ACC112 (cell line): ENCODE measurements around the gene POGK.
"Not testable (repeated sequence)": the region's sequence is repeated elsewhere in the genome, so short reads cannot be mapped to it uniquely, and the experiment has no call there.

Experiments used
- H2AFZ ChIP-seq: fragments of 200-600 bp; sonication (generic); one replicate; pipeline ENCODE4 v1.6.0; 2017; ENCODE audit warnings: antibody characterized with exemption, low read length; ENCODE audit not compliant: unreplicated experiment
- H3K27ac ChIP-seq: fragments of 200-600 bp; sonication (generic); 2 replicates; pipeline ENCODE4 v1.5.1; 2014; ENCODE audit warnings: low read depth, mild to moderate bottlenecking, antibody characterized with exemption, low read length, moderate library complexity
- H3K27me3 ChIP-seq: fragments of 200-600 bp; sonication (generic); 2 replicates; pipeline ENCODE4 v1.6.1; 2014; ENCODE audit warnings: mild to moderate bottlenecking, antibody characterized with exemption, low read length, moderate library complexity, mixed read lengths; ENCODE audit not compliant: insufficient read depth
- H3K36me3 ChIP-seq: fragments of 200-600 bp; sonication (generic); 2 replicates; pipeline ENCODE4 v1.6.1; 2016; ENCODE audit warnings: mild to moderate bottlenecking, antibody characterized with exemption, low read length, moderate library complexity, mixed read lengths; ENCODE audit not compliant: insufficient read depth
- H3K4me1 ChIP-seq: fragments of 200-600 bp; sonication (generic); one replicate; pipeline ENCODE4 v1.6.1; 2016; ENCODE audit warnings: low read length, mixed read lengths; ENCODE audit not compliant: insufficient read depth, unreplicated experiment, control insufficient read depth
- H3K4me3 ChIP-seq: fragments of 200-600 bp; sonication (generic); 2 replicates; pipeline ENCODE4 v1.5.1; 2014; ENCODE audit warnings: mild to moderate bottlenecking, low read depth, low read length
- H3K79me2 ChIP-seq: fragments of 200-600 bp; sonication (generic); one replicate; pipeline ENCODE4 v1.6.0; 2016; ENCODE audit warnings: low read length; ENCODE audit not compliant: control insufficient read depth, unreplicated experiment, insufficient read depth

POGK gene

DNA sequence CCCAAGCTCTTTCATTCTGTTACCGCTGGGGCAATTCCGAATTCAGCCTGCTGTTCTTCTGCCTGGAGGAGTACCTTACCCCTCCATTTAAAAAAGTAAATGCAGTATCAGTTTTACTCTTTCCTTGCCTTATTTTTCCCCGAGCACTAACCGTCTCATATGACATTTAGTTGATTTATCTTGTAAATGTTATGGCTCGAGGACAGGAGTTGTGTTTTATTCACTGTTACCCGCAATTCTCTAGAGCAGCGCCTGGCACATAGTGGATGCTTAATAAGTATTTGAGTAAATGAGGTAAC is 37.2 kb downstream of the POGK start:
- Histone ChIP-seq H3K4me3 (peak overlapping the region; percentile 91), H3K79me2 (peaks cover 30% of the 10 kb centered on the region), H3K36me3 (no peaks in the 10 kb centered on the region), H3K4me1 (peaks cover 10% of the 10 kb centered on the region), H3K27me3 (peaks cover 2% of the 10 kb centered on the region), H3K27ac (no peak overlapping the region), H2AFZ (peak overlapping the region; percentile 79)

DNA sequence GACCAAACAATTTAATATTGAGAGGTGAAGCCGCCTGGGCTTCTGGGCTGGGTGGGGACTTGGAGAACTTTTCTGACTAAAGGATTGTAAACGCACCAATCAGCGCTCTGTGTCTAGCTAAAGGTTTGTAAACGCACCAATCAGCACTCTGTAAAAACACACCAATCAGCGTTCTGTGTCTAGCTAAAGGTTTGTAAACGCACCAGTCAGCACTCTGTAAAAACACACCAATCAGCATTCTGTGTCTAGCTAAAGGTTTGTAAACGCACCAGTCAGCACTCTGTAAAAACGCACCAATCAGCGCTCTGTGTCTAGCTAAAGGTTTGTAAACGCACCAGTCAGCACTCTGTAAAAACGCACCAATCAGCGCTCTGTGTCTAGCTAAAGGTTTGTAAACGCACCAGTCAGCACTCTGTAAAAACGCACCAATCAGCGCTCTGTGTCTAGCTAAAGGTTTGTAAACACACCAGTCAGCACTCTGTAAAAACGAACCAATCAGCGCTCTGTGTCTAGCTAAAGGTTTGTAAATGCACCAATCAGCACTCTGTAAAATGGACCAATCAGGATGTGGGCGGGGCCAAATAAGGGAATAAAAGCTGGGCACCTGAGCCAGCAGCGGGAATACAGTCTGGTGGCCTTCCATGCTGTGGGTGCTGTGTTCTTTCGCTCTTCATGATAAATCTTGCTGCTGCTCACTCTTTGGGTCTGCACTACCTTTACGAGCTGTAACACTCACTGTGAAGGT is 39.1 kb downstream of the POGK start:
- H3K79me2 ChIP-seq = peaks cover 14% of the 10 kb centered on the region
- H3K4me3 ChIP-seq, H3K27ac ChIP-seq, H3K36me3 ChIP-seq, H2AFZ ChIP-seq: not testable (repeated sequence)
- peaks cover 10% of the 10 kb centered on the region for H3K4me1 ChIP-seq
- peaks cover 20% of the 10 kb centered on the region for H3K27me3 ChIP-seq

GRCh38 chr1:166882893-166883292 is 43.6 kb downstream of the POGK start:
- Histone ChIP-seq H3K4me1 (no peaks in the 10 kb centered on the region), H3K79me2 (no peaks in the 10 kb centered on the region), H3K4me3 (no peak overlapping the region), H3K27ac (no peak overlapping the region), H2AFZ (no peak overlapping the region), H3K36me3 (no peaks in the 10 kb centered on the region), H3K27me3 (peaks cover 60% of the 10 kb centered on the region)

DNA sequence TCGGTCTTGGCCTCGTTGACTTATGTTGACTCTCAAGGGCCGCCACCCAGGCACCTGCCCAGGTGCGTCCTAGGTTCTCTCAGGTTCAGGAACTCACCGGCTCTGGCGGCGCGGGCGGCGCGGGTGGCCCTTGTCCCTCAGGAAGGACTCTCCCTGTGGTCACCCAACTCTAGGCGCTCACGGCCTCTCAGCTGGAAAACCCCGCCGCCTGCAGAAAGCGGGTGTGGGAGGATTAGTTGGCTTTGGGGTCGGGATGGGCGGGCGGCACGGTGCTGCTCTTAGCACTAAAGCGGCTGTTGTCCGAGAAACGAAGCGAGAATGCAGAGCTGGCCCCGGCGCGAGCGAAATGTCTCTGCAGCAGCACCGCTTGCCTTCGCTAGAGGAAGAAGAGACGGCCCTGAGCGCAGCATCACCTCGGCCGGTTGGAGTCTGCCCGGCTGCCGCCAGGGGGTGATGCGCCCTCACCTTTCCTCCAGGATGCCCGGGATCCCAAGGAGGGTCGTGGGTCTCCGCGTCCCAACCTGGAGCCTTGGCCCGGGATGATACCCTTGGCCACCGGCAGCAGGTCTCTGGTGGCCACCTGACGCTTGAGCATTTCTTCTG is 44.9 kb downstream of the POGK start:
- Histone ChIP-seq H3K4me3 (no peak overlapping the region), H3K79me2 (no peaks in the 10 kb centered on the region), H3K36me3 (no peaks in the 10 kb centered on the region), H2AFZ (no peak overlapping the region), H3K27me3 (peaks cover 67% of the 10 kb centered on the region), H3K4me1 (no peaks in the 10 kb centered on the region), H3K27ac (no peak overlapping the region)

- Histone ChIP-seq H3K36me3 (no peaks in the 10 kb centered on the region), H3K4me1 (no peaks in the 10 kb centered on the region), H3K27ac (no peak overlapping the region), H3K27me3 (peaks cover 73% of the 10 kb centered on the region), H2AFZ (no peak overlapping the region), H3K79me2 (no peaks in the 10 kb centered on the region), H3K4me3 (no peak overlapping the region)
Measured at GRCh38 chr1:166884971-166885370, 45.7 kb downstream of the POGK start.

GRCh38 chr1:166888373-166889111 is 49.3 kb downstream of the POGK start:
- H3K27me3 ChIP-seq = peaks cover 78% of the 10 kb centered on the region
- no peak overlapping the region for H3K27ac ChIP-seq
- no peaks in the 10 kb centered on the region for H3K36me3 ChIP-seq
- no peaks in the 10 kb centered on the region for H3K79me2 ChIP-seq
- no peak overlapping the region for H2AFZ ChIP-seq
- no peak overlapping the region for H3K4me3 ChIP-seq
- H3K4me1 ChIP-seq = no peaks in the 10 kb centered on the region

DNA sequence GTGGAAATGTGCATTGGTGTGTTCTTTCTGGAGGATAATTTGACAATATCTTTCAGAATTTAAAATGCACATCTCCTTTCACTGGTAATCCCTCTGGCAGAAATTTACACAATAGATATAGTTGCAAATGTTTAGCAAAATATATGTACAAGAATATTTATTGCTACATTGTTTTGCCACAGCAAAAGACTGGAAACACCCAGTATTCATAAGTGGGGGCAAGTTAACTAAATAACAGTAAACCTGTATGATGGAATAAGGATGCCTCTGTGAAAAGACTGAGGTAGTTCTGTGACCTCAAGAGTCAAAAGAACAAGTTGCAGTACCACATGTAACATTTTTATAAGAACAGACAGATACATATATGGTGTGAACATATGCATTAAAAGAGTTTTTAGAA is 50.5 kb downstream of the POGK start:
- Histone ChIP-seq H3K36me3 (no peaks in the 10 kb centered on the region), H3K4me3 (no peak overlapping the region), H3K27me3 (peaks cover 76% of the 10 kb centered on the region), H3K4me1 (no peaks in the 10 kb centered on the region), H3K79me2 (no peaks in the 10 kb centered on the region), H3K27ac (no peak overlapping the region), H2AFZ (no peak overlapping the region)

GRCh38 chr1:166895766-166896165 is 56.5 kb downstream of the POGK start:
- H3K4me1 ChIP-seq = no peaks in the 10 kb centered on the region
- no peak overlapping the region for H3K27ac ChIP-seq
- H3K36me3 ChIP-seq = no peaks in the 10 kb centered on the region
- no peaks in the 10 kb centered on the region for H3K79me2 ChIP-seq
- peaks cover 51% of the 10 kb centered on the region for H3K27me3 ChIP-seq
- no peak overlapping the region for H3K4me3 ChIP-seq
- H2AFZ ChIP-seq = no peak overlapping the region

DNA sequence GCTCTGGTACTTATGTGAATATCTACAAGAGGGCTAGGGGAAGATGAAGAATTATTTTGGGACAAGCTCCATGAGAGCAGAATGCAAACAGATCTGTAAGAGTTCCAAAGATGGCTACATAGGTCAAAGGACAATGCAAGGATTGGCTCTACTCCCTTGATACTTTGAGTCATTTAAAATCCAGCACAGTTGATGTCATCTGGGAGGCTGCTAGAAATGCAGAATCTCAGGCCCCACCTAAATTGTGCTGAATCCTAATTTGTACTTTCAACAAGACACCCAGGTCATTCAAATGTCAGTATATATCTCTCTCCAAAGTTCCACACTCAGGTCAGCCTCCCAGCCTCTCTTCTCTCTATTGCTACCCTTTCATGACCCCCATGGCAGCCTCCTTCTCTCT is 60.5 kb downstream of the POGK start:
- no peaks in the 10 kb centered on the region for H3K36me3 ChIP-seq
- H3K27ac ChIP-seq = no peak overlapping the region
- H3K79me2 ChIP-seq = no peaks in the 10 kb centered on the region
- no peak overlapping the region for H3K4me3 ChIP-seq
- no peak overlapping the region for H2AFZ ChIP-seq
- peaks cover 48% of the 10 kb centered on the region; the same call in 1 of the 2 replicates for H3K27me3 ChIP-seq
- H3K4me1 ChIP-seq = no peaks in the 10 kb centered on the region

DNA sequence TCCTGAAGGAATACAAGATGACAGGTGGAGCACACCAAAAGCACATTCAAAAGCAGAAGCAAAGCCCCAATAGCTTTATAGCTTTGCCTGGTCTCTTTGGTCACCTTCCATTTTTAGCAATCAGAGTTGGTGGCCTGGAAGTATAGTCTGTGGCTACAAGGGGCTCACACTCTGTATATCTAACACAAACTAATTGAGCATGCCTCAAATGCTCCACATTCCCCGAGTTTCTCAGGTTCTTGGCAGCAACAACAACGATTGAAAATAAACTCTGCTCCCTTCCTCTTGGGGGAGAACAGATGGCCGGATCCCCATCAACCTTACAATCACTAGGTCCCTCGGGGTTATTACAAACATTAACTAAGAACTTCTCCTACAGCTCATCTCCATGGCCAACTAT is 61.7 kb downstream of the POGK start:
- Histone ChIP-seq H3K79me2 (no peaks in the 10 kb centered on the region), H3K36me3 (no peaks in the 10 kb centered on the region), H3K4me1 (no peaks in the 10 kb centered on the region), H3K4me3 (no peak overlapping the region), H2AFZ (no peak overlapping the region), H3K27ac (no peak overlapping the region), H3K27me3 (peaks cover 51% of the 10 kb centered on the region)

DNA sequence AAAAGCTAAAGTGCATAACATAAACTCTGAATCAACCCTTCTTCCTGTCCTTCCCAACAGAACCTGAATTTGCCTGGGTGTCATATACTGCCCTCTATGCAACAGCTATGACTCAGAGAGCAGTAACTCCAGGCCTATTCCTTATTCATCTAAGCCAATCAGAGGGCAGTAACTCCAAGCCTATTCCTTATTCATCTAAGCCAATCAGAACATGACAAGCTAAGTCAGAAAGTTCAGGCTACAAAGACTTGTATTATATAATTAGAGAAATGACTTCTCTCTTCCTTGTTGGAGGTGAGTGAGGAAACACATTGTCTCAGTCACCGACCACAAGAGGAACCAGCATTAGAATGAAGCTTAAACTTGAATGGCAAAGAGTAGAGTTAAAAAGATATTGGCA is 63.0 kb downstream of the POGK start:
- no peaks in the 10 kb centered on the region for H3K79me2 ChIP-seq
- no peaks in the 10 kb centered on the region for H3K36me3 ChIP-seq
- H3K4me1 ChIP-seq = no peaks in the 10 kb centered on the region
- H3K27ac ChIP-seq = no peak overlapping the region
- H2AFZ ChIP-seq = no peak overlapping the region
- no peak overlapping the region for H3K4me3 ChIP-seq
- peaks cover 59% of the 10 kb centered on the region for H3K27me3 ChIP-seq
